HEK293 (cell line): ENCODE data around the gene ABL2.

Source experiments
- BCL11B ChIP-seq: fragments of 450-650 bp; formaldehyde crosslinking; IDR thresholded peaks from 2 replicates; pipeline ENCODE4 v1.5.1; 2016; ENCODE audit warnings: low read depth, missing biosample characterization, missing genetic modification characterization
- GLIS1 ChIP-seq: fragments of 450-650 bp; formaldehyde crosslinking; IDR thresholded peaks from 2 replicates; pipeline ENCODE4 v1.5.1; 2016; ENCODE audit warnings: missing biosample characterization, missing genetic modification characterization
- HIC1 ChIP-seq: fragments of 450-650 bp; formaldehyde crosslinking; IDR thresholded peaks from 2 replicates; pipeline ENCODE4 v1.5.1; 2016; ENCODE audit warnings: missing biosample characterization, missing genetic modification characterization
- HOXA7 ChIP-seq: sonication (generic); formaldehyde crosslinking; IDR thresholded peaks from 2 replicates; pipeline ENCODE4 v1.8.1; 2022; ENCODE audit warnings: missing genetic modification reagents, borderline replicate concordance
- HOXC10 ChIP-seq: sonication (generic); formaldehyde crosslinking; IDR thresholded peaks from 2 replicates; pipeline ENCODE4 v1.8.1; 2023; ENCODE audit warnings: mild to moderate bottlenecking, missing genetic modification reagents
- OVOL3 ChIP-seq: fragments of 450-650 bp; formaldehyde crosslinking; IDR thresholded peaks from 2 replicates; pipeline ENCODE4 v1.5.1; 2016; ENCODE audit warnings: missing biosample characterization, missing genetic modification characterization
- PRDM1 ChIP-seq: fragments of 450-650 bp; formaldehyde crosslinking; IDR thresholded peaks from 2 replicates; pipeline ENCODE4; 2016; ENCODE audit warnings: missing biosample characterization, missing genetic modification characterization
- REPIN1 ChIP-seq: fragments of 450-650 bp; formaldehyde crosslinking; IDR thresholded peaks from 2 replicates; pipeline ENCODE4 v1.5.1; 2017; ENCODE audit warnings: missing biosample characterization, missing genetic modification characterization, low read depth
- SP2 ChIP-seq: fragments of 450-650 bp; formaldehyde crosslinking; IDR thresholded peaks from 2 replicates; pipeline ENCODE4 v1.5.1; 2016; ENCODE audit warnings: missing biosample characterization, missing genetic modification characterization
- TCF7L2 ChIP-seq: IDR thresholded peaks from 2 replicates; pipeline ENCODE4 v1.6.1; 2011; ENCODE audit warnings: low read depth, mild to moderate bottlenecking, inconsistent platforms, low read length, moderate library complexity, borderline replicate concordance
- YY1 ChIP-seq: fragments of 450-650 bp; formaldehyde crosslinking; IDR thresholded peaks from 2 replicates; pipeline ENCODE4 v1.5.1; 2018; ENCODE audit warnings: missing biosample characterization, missing genetic modification characterization
- ZBTB20 ChIP-seq: fragments of 450-650 bp; formaldehyde crosslinking; IDR thresholded peaks from 2 replicates; pipeline ENCODE4 v1.5.1; 2016; ENCODE audit warnings: missing biosample characterization, missing genetic modification characterization
- ZBTB49 ChIP-seq: fragments of 450-650 bp; formaldehyde crosslinking; IDR thresholded peaks from 2 replicates; pipeline ENCODE4 v1.5.1; 2016; ENCODE audit warnings: missing biosample characterization, missing genetic modification characterization, low read depth
- ZBTB7A ChIP-seq: fragments of 450-650 bp; formaldehyde crosslinking; IDR thresholded peaks from 2 replicates; pipeline ENCODE4 v1.5.1; 2016; ENCODE audit warnings: low read depth, missing biosample characterization, missing genetic modification characterization
- ZNF121 ChIP-seq: fragments of 450-650 bp; formaldehyde crosslinking; IDR thresholded peaks from 2 replicates; pipeline ENCODE4 v1.5.1; 2016; ENCODE audit warnings: missing biosample characterization, missing genetic modification characterization
- ZNF132 ChIP-seq: fragments of 450-650 bp; formaldehyde crosslinking; IDR thresholded peaks from 2 replicates; pipeline ENCODE4 v1.5.1; 2017; ENCODE audit warnings: missing biosample characterization, missing genetic modification characterization, borderline replicate concordance
- ZNF274 ChIP-seq, 2 experiments: fragments of 200-500 bp in 1 of 2; fragments of 450-650 bp in 1 of 2; sonication (Bioruptor generic) in 1 of 2; formaldehyde crosslinking in 1 of 2; IDR thresholded peaks; 2 replicates each; pipeline versions ENCODE4 v1.5.1 to v1.6.1; 2014 to 2016; ENCODE audit warnings: borderline replicate concordance in 1 of 2, inconsistent platforms in 1 of 2, low read length in 1 of 2, missing biosample characterization in 1 of 2, missing genetic modification characterization in 1 of 2
- ZNF280C ChIP-seq: fragments of 450-650 bp; formaldehyde crosslinking; IDR thresholded peaks from 2 replicates; pipeline ENCODE4 v1.5.1; 2016; ENCODE audit warnings: missing biosample characterization, missing genetic modification characterization
- ZNF292 ChIP-seq: fragments of 450-650 bp; formaldehyde crosslinking; IDR thresholded peaks from 2 replicates; pipeline ENCODE4 v1.5.1; 2016; ENCODE audit warnings: low read depth, missing biosample characterization, missing genetic modification characterization, borderline replicate concordance
- ZNF529 ChIP-seq: fragments of 450-650 bp; formaldehyde crosslinking; IDR thresholded peaks from 2 replicates; pipeline ENCODE4 v1.5.1; 2017; ENCODE audit warnings: missing genetic modification characterization, missing biosample characterization; ENCODE audit not compliant: insufficient replicate concordance
- ZNF548 ChIP-seq: fragments of 450-650 bp; formaldehyde crosslinking; IDR thresholded peaks from 2 replicates; pipeline ENCODE4 v1.5.1; 2016; ENCODE audit warnings: missing biosample characterization, missing genetic modification characterization
- ZNF560 ChIP-seq: fragments of 450-650 bp; formaldehyde crosslinking; IDR thresholded peaks from 2 replicates; pipeline ENCODE4 v1.5.1; 2017; ENCODE audit warnings: missing biosample characterization, missing genetic modification characterization, borderline replicate concordance
- ZNF610 ChIP-seq: fragments of 450-650 bp; formaldehyde crosslinking; IDR thresholded peaks from 2 replicates; pipeline ENCODE4 v1.5.1; 2016; ENCODE audit warnings: missing biosample characterization, missing genetic modification characterization, borderline replicate concordance
- ZNF623 ChIP-seq: fragments of 450-650 bp; formaldehyde crosslinking; IDR thresholded peaks from 2 replicates; pipeline ENCODE4 v1.5.1; 2016; ENCODE audit warnings: missing biosample characterization, missing genetic modification characterization
- ZNF660 ChIP-seq: fragments of 450-650 bp; IDR thresholded peaks from 2 replicates; pipeline ENCODE4 v1.5.1; 2018; ENCODE audit warnings: missing biosample characterization, mild to moderate bottlenecking, missing genetic modification characterization
- ZNF692 ChIP-seq: fragments of 450-650 bp; formaldehyde crosslinking; IDR thresholded peaks from 2 replicates; pipeline ENCODE4 v1.5.1; 2016; ENCODE audit warnings: missing biosample characterization, missing genetic modification characterization
- ZNF830 ChIP-seq: fragments of 450-650 bp; IDR thresholded peaks from 2 replicates; pipeline ENCODE4 v1.5.0; 2018; ENCODE audit warnings: missing biosample characterization, missing genetic modification characterization, low read depth, mild to moderate bottlenecking, moderate library complexity
- ZNF843 ChIP-seq: fragments of 450-650 bp; formaldehyde crosslinking; IDR thresholded peaks from 2 replicates; pipeline ENCODE4 v1.5.1; 2016; ENCODE audit warnings: missing biosample characterization, missing genetic modification characterization
- ZSCAN16 ChIP-seq: fragments of 450-650 bp; formaldehyde crosslinking; IDR thresholded peaks from 2 replicates; pipeline ENCODE4 v1.5.1; 2016; ENCODE audit warnings: missing biosample characterization, missing genetic modification characterization
- ZSCAN23 ChIP-seq: fragments of 450-650 bp; formaldehyde crosslinking; IDR thresholded peaks from 2 replicates; pipeline ENCODE4 v1.5.1; 2016; ENCODE audit warnings: missing biosample characterization, missing genetic modification characterization
- TF ChIP-seq, protein P1 (sequence below): fragments of 450-650 bp; formaldehyde crosslinking; IDR thresholded peaks from 2 replicates; pipeline ENCODE4 v1.5.1; 2017; ENCODE audit warnings: missing biosample characterization, missing genetic modification characterization

ABL2 gene

DNA sequence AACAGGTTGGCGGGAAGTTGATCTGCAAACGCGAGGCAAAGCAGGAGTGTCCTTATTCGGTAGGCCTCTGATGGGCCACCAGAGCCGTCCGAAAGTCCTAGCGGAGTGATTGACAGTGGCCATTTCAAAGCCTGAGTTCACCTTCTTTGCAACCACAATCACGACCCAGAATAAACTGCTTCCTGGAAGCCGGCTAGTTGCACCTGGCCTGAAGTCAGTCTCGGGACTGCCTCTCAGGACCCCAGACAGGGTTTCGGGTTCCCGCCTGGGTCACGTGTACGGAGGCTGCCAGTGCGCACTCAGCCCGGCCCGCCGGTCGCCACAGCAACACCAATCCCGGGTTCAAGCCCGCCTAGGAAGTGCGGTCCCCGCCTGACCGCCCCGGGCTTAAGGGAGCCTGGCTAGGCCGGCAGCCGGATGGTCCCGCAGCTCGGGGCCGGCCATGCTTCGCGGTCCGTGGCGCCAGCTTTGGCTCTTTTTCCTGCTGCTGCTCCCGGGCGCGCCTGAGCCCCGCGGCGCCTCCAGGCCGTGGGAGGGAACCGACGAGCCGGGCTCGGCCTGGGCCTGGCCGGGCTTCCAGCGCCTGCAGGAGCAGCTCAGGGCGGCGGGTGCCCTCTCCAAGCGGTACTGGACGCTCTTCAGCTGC lies 147.7 kb downstream of the ABL2 start, which contains the start of gene TOR3A (continued):
- TF ChIP-seq ZNF610 (tag by site-specific recombination), result no peak
- TF ChIP-seq ZNF692, result peak; percentile 99
- no peak for TF ChIP-seq ZNF623 (tag by site-specific recombination)
- peak; percentile 72; the same call in 1 of the 2 replicates for TF ChIP-seq OVOL3 (tag by site-specific recombination)
- no peak for TF ChIP-seq ZNF274 (IDR thresholded peaks at IDR 0.05; ENCODE audit: low read length)
- no peak for TF ChIP-seq ZNF274 (tag by site-specific recombination; IDR thresholded peaks at IDR 0.05; ENCODE audit: borderline replicate concordance)
- TF ChIP-seq ZNF132 (tag by site-specific recombination), result no peak
- TF ChIP-seq ZNF280C (tag by site-specific recombination), result no peak
- no peak for TF ChIP-seq HOXA7
- 0 out of 2 replicates have a peak, but pooled peaks have one; percentile 67 for TF ChIP-seq ZBTB7A (tag by site-specific recombination)
- TF ChIP-seq ZNF548, result no peak
- no peak for TF ChIP-seq ZNF560
- TF ChIP-seq ZSCAN16, result no peak
- peak; percentile 96 for TF ChIP-seq ZBTB20 (tag by site-specific recombination)
- peak; percentile 96 for TF ChIP-seq SP2 (tag by site-specific recombination)
- TF ChIP-seq ZNF529, result no peak
- no peak for TF ChIP-seq BCL11B (tag by site-specific recombination)
- no peak for TF ChIP-seq ZNF830 (tag by site-specific recombination)
- peak; percentile 39; the same call in 1 of the 2 replicates for TF ChIP-seq ZNF660 (tag by site-specific recombination)
- TF ChIP-seq GLIS1 (tag by site-specific recombination), result peak; percentile 20
- TF ChIP-seq TCF7L2, result no peak
- peak; percentile 85 for TF ChIP-seq ZNF121 (tag by site-specific recombination)
- no peak for TF ChIP-seq PRDM1 (tag by site-specific recombination)
- peak; percentile 24; the same call in 1 of the 2 replicates for TF ChIP-seq HIC1
- no peak for TF ChIP-seq ZNF843 (tag by site-specific recombination)
- TF ChIP-seq, protein P1, sequence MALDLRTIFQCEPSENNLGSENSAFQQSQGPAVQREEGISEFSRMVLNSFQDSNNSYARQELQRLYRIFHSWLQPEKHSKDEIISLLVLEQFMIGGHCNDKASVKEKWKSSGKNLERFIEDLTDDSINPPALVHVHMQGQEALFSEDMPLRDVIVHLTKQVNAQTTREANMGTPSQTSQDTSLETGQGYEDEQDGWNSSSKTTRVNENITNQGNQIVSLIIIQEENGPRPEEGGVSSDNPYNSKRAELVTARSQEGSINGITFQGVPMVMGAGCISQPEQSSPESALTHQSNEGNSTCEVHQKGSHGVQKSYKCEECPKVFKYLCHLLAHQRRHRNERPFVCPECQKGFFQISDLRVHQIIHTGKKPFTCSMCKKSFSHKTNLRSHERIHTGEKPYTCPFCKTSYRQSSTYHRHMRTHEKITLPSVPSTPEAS (tag by site-specific recombination), result no peak
- TF ChIP-seq REPIN1 (tag by site-specific recombination), result no peak
- TF ChIP-seq ZNF292, result no peak
- no peak for TF ChIP-seq ZSCAN23 (tag by site-specific recombination)
- TF ChIP-seq HOXC10, result no peak
- TF ChIP-seq ZBTB49 (tag by site-specific recombination), result no peak
- peak; percentile 67; the same call in 1 of the 2 replicates for TF ChIP-seq YY1 (tag by site-specific recombination)
